Subcutaneous abdominal adipose tissue (tissue), 5 donors: ENCODE data around the gene RELN.

Experiments
- H3K27ac ChIP-seq: one replicate; pipeline ENCODE4 v1.7.0; 2013; ENCODE audit warnings: low read depth, mild to moderate bottlenecking, inconsistent platforms, low read length, moderate library complexity
- H3K27me3 ChIP-seq, 5 donors: one replicate each; pipeline ENCODE4 v1.7.0; 2013; ENCODE audit warnings: low read length in 5 of 5, inconsistent platforms in 1 of 5; ENCODE audit not compliant: control insufficient read depth in 5 of 5, insufficient read depth in 4 of 5
- H3K36me3 ChIP-seq, 5 donors: one replicate each; pipeline ENCODE4 v1.7.0; 2013; ENCODE audit warnings: low read length in 5 of 5; ENCODE audit not compliant: control insufficient read depth in 5 of 5, insufficient read depth in 5 of 5
- H3K4me1 ChIP-seq, 5 donors: one replicate each; pipeline ENCODE4 v1.7.0; 2013; ENCODE audit warnings: low read length in 5 of 5, mild to moderate bottlenecking in 3 of 5, moderate library complexity in 1 of 5; ENCODE audit not compliant: control insufficient read depth in 5 of 5, insufficient read depth in 5 of 5
- H3K4me3 ChIP-seq, 5 donors: one replicate each; pipeline ENCODE4 v1.7.0; 2013; ENCODE audit warnings: low read length in 5 of 5, low read depth in 1 of 5
- H3K9ac ChIP-seq, 5 donors: one replicate each; pipeline ENCODE4 v1.7.0; 2013; ENCODE audit warnings: low read length in 5 of 5, mild to moderate bottlenecking in 4 of 5, moderate library complexity in 3 of 5
- H3K9me3 ChIP-seq, 5 donors: one replicate each; pipeline ENCODE4 v1.7.0; 2013; ENCODE audit warnings: low read length in 5 of 5; ENCODE audit not compliant: control insufficient read depth in 5 of 5
- donor health status: healthy.
- donor health status: healthy.
- donor health status: healthy.
- donor health status: healthy.
- donor health status: healthy.

The RELN gene

DNA sequence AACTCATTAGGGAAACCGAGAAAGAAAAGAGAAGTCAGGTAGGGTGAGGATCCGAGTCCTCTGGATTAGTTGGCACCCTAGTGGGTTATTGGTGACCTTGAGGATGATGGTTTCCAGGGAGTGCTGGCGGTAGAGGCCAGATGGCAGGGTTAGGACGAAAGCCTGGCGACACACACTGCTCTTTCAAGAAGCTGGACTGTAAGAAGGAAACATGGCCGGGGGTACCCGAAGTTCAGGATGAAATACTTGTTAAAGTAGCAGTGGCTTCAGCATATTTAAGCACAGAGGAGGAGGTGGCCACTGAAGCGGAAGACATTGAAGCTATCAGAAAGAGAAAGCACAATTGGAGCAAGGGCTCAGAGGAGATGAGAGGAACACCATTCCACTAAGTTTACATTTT lies 224.6 kb downstream of the RELN start:
- no peaks in the 10 kb centered on the region for H3K4me1 ChIP-seq
- no peak overlapping the region for H3K27ac ChIP-seq
- H3K9ac ChIP-seq: no peak overlapping the region
- no peak overlapping the region for H3K4me3 ChIP-seq
- H3K36me3 ChIP-seq: no peaks in the 10 kb centered on the region
- H3K9me3 ChIP-seq: no peaks in the 10 kb centered on the region
- H3K27me3 ChIP-seq: no peaks in the 10 kb centered on the region

DNA sequence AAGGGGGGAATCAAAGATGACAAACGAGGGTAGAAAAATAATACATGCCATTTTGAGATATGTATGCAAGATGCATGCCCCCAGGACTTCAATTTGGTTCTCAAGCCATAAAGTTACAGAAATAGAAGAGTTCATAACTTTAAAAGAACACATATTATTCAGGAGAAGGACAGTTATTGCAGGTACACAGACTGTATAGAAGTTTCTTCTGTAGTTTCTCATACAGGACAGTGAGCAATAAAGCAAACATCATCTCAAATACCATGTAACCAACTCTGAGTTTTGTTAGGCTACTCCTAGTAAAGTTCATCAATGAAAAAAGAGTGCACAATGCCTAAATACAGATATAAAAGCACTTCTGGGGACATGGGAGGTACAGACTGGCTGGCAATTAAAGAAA lies 226.6 kb downstream of the RELN start:
- H3K4me1 ChIP-seq: no peaks in the 10 kb centered on the region

GRCh38 chr7:103762065-103762760 lies 227.2 kb downstream of the RELN start:
- Histone ChIP-seq H3K27ac (no peak overlapping the region), H3K4me3 (no peak overlapping the region), H3K27me3 (no peaks in the 10 kb centered on the region), H3K36me3 (no peaks in the 10 kb centered on the region), H3K4me1 (no peaks in the 10 kb centered on the region), H3K9me3 (no peaks in the 10 kb centered on the region), H3K9ac (no peak overlapping the region)

More for the DNA sequence above, 226.6 kb downstream of the RELN start:
- no peak overlapping the region for H3K27ac ChIP-seq
- no peaks in the 10 kb centered on the region for H3K27me3 ChIP-seq
- H3K9ac ChIP-seq: no peak overlapping the region
- H3K9me3 ChIP-seq: no peaks in the 10 kb centered on the region
- H3K36me3 ChIP-seq: no peaks in the 10 kb centered on the region
- H3K4me3 ChIP-seq: no peak overlapping the region

DNA sequence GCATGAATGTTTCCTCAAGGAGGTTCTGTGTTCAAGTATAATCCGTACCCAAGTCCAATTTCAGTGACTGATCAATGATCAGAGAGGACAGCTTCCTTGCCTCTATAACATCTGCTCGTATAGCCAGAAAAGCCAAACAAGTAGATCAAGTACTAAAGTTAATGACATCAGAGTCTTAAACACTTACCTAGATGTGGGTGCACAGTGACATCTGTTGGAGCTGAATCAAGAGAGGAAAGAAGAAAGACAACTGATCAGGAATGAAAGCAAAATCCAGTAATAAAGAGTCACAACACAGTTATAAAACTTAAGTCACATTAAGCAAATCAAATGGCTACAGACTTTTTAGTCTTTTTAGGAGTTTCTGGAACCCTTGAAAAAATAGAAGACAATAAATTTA lies 236.5 kb downstream of the RELN start:
- no peak overlapping the region for H3K9ac ChIP-seq
- no peaks in the 10 kb centered on the region for H3K27me3 ChIP-seq
- no peak overlapping the region for H3K27ac ChIP-seq
- no peaks in the 10 kb centered on the region for H3K36me3 ChIP-seq
- no peaks in the 10 kb centered on the region for H3K4me1 ChIP-seq
- no peaks in the 10 kb centered on the region for H3K9me3 ChIP-seq
- no peak overlapping the region for H3K4me3 ChIP-seq

DNA sequence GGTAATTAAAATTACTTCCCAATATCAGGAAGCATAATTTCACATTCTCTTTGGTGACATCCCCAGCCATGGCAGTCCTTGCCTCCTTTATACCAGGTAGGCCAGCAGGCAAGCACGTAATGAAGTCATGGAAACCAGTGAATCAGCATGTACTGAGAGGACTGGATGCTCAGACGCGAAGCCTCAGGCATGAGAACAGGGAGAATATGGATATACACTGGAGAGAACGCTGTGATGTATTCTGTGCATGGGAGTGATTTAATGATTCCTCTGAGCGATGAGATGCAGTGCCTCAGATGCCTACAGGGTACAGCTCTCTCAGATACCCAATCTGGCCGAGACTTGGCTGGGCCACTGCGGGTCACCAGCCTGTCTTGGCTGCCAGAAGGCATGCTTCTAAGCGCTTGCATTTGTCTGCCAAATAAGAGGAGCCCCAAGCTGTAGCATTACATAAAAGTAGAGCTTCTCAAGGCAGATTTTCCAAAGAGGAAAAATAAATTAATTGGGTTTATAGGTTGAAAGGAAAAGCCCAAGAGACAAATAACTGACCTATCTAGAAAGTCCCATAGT lies 238.1 kb downstream of the RELN start:
- Histone ChIP-seq H3K27me3 (no peaks in the 10 kb centered on the region), H3K9ac (no peak overlapping the region), H3K9me3 (no peaks in the 10 kb centered on the region), H3K36me3 (no peaks in the 10 kb centered on the region), H3K27ac (no peak overlapping the region), H3K4me3 (no peak overlapping the region), H3K4me1 (no peaks in the 10 kb centered on the region)

- H3K9me3 ChIP-seq: no peaks in the 10 kb centered on the region
- no peaks in the 10 kb centered on the region for H3K36me3 ChIP-seq
- no peak overlapping the region for H3K9ac ChIP-seq
- no peak overlapping the region for H3K4me3 ChIP-seq
- no peak overlapping the region for H3K27ac ChIP-seq
- H3K27me3 ChIP-seq: no peaks in the 10 kb centered on the region
- no peaks in the 10 kb centered on the region for H3K4me1 ChIP-seq
These were observed 240.8 kb downstream of the RELN start for GRCh38 chr7:103748680-103749079.

- no peak overlapping the region for H3K27ac ChIP-seq
These were observed 254.1 kb downstream of the RELN start for GRCh38 chr7:103735377-103735776.

GRCh38 chr7:103731169-103731568 lies 258.3 kb downstream of the RELN start:
- Histone ChIP-seq H3K36me3 (no peaks in the 10 kb centered on the region), H3K27ac (no peak overlapping the region), H3K9me3 (peaks cover 0 to 2% (median 0%) of the 10 kb centered on the region in 5 donors), H3K4me1 (no peaks in the 10 kb centered on the region), H3K4me3 (no peak overlapping the region), H3K27me3 (no peaks in the 10 kb centered on the region), H3K9ac (no peak overlapping the region)

More at GRCh38 chr7:103735377-103735776, 254.1 kb downstream of the RELN start:
- H3K4me3 ChIP-seq: no peak overlapping the region
- peaks cover 0 to 2% (median 0%) of the 10 kb centered on the region in 5 donors for H3K9me3 ChIP-seq
- no peaks in the 10 kb centered on the region for H3K4me1 ChIP-seq
- no peaks in the 10 kb centered on the region for H3K36me3 ChIP-seq
- no peaks in the 10 kb centered on the region for H3K27me3 ChIP-seq
- no peak overlapping the region for H3K9ac ChIP-seq

DNA sequence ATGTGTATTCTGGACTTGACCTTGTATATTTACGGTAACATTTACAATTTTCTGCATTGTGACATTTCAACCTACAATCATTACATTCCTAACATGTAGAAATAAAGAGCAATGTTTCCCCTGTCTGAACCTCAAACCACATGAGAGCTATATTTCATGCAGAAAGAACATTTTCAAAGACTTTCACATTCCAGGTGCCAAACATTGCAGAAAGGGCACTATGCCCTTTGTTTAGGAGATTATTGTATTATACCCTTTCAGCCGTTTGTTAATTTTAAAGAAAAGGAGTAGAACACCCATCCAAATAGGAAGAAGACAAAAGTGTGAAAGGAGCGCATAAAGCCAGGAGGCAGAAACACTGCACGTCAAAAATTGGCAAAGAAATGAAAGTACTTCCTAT lies 260.4 kb downstream of the RELN start:
- H3K36me3 ChIP-seq: no peaks in the 10 kb centered on the region
- no peak overlapping the region for H3K4me3 ChIP-seq
- H3K9me3 ChIP-seq: no peaks in the 10 kb centered on the region
- H3K27me3 ChIP-seq: no peaks in the 10 kb centered on the region
- no peak overlapping the region for H3K27ac ChIP-seq
- no peak overlapping the region for H3K9ac ChIP-seq
- H3K4me1 ChIP-seq: no peaks in the 10 kb centered on the region

DNA sequence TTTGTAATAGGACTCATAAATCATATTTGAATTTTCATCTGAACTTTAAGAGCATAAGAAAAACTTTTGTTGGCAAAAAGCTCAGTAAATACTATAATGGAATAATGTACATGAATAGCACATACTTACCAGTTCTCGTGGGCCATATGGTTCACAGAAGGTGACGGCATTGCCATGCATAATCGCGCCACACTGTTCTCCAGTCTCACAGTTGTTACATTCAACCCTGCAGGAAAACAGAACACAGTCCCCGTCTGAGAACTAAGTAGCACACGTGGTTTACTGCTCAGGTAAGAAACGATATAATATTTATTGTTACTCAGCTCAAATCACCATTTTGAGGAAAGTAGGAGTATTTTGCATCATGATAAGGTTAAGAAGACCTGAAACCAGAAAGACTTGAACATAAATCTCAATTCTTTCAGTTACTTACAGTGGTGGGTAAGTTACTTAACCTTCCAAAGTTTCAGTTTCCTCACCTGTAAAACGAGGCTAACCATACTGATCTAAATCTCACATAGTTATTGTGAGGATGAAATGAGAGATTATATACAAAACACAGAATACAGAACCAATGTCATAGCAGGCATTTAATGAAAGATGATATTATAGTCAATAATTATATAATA lies 261.4 kb downstream of the RELN start:
- Histone ChIP-seq H3K4me1 (no peaks in the 10 kb centered on the region), H3K27me3 (no peaks in the 10 kb centered on the region), H3K9ac (no peak overlapping the region), H3K27ac (no peak overlapping the region), H3K4me3 (no peak overlapping the region), H3K36me3 (no peaks in the 10 kb centered on the region), H3K9me3 (no peaks in the 10 kb centered on the region)
